Trophoblast cell (in vitro differentiated cells and primary cell): ENCODE results near the gene CDC45.

Experiments
- DNase-seq, 2 donors: peaks; one replicate each; pipeline ENCODE4 v3.0.0-alpha.2; 2016
- H2AFZ ChIP-seq: 2 replicates; pipeline ENCODE4 v1.6.1; 2013; ENCODE audit warnings: low read length, moderate library complexity, mild to moderate bottlenecking; ENCODE audit not compliant: insufficient read depth, poor library complexity
- H2AK5ac ChIP-seq: 2 replicates; pipeline ENCODE4 v1.6.1; 2013; ENCODE audit warnings: mild to moderate bottlenecking, low read length
- H2BK120ac ChIP-seq: 2 replicates; pipeline ENCODE4 v1.6.1; 2013; ENCODE audit warnings: low read length, mild to moderate bottlenecking, moderate library complexity; ENCODE audit not compliant: insufficient read depth, poor library complexity
- H2BK12ac ChIP-seq: 2 replicates; pipeline ENCODE4 v1.6.1; 2013; ENCODE audit warnings: mild to moderate bottlenecking, low read length, moderate library complexity
- H2BK5ac ChIP-seq: 2 replicates; pipeline ENCODE4 v1.6.1; 2013; ENCODE audit warnings: low read length, low read depth, moderate library complexity, mild to moderate bottlenecking; ENCODE audit not compliant: poor library complexity
- H3K14ac ChIP-seq: 2 replicates; pipeline ENCODE4 v1.6.1; 2013; ENCODE audit warnings: mild to moderate bottlenecking, low read length
- H3K18ac ChIP-seq: 2 replicates; pipeline ENCODE4 v1.6.1; 2013; ENCODE audit warnings: mild to moderate bottlenecking, low read length
- H3K23ac ChIP-seq: 2 replicates; pipeline ENCODE4 v1.6.1; 2013; ENCODE audit warnings: low read length
- H3K27ac ChIP-seq: 2 replicates; pipeline ENCODE4 v1.5.1; 2013; ENCODE audit warnings: low read depth, mild to moderate bottlenecking, inconsistent platforms, low read length, moderate library complexity
- H3K27me3 ChIP-seq: 2 replicates; pipeline ENCODE4 v1.6.1; 2013; ENCODE audit warnings: inconsistent platforms, mild to moderate bottlenecking, low read length, moderate library complexity; ENCODE audit not compliant: insufficient read depth
- H3K36me3 ChIP-seq, 2 experiments: 1 replicate in 1 of 2; 2 replicates in 1 of 2; pipeline ENCODE4 v1.6.1; 2013; ENCODE audit warnings: low read length in 2 of 2, mild to moderate bottlenecking in 2 of 2, moderate library complexity in 1 of 2; ENCODE audit not compliant: insufficient read depth in 2 of 2, control insufficient read depth in 1 of 2
- H3K4ac ChIP-seq: 2 replicates; pipeline ENCODE4 v1.6.1; 2013; ENCODE audit warnings: low read depth, mild to moderate bottlenecking, low read length, moderate library complexity
- H3K4me1 ChIP-seq, 2 experiments: 1 replicate in 1 of 2; 2 replicates in 1 of 2; pipeline ENCODE4 v1.6.1; 2013; ENCODE audit warnings: low read length in 2 of 2, mild to moderate bottlenecking in 2 of 2, moderate library complexity in 1 of 2; ENCODE audit not compliant: insufficient read depth in 2 of 2, control insufficient read depth in 1 of 2
- H3K4me2 ChIP-seq: 2 replicates; pipeline ENCODE4 v1.6.1; 2013; ENCODE audit warnings: inconsistent platforms, mild to moderate bottlenecking, low read length, moderate library complexity
- H3K4me3 ChIP-seq: 2 replicates; pipeline ENCODE4 v1.5.1; 2013; ENCODE audit warnings: mild to moderate bottlenecking, low read depth, low read length, inconsistent platforms
- H3K79me1 ChIP-seq: one replicate; pipeline ENCODE4 v1.6.1; 2013; ENCODE audit warnings: low read length
- H3K79me2 ChIP-seq: 2 replicates; pipeline ENCODE4 v1.6.1; 2013; ENCODE audit warnings: low read length, mild to moderate bottlenecking; ENCODE audit not compliant: control insufficient read depth, insufficient read depth, poor library complexity
- H3K9ac ChIP-seq: 2 replicates; pipeline ENCODE4 v1.6.1; 2013; ENCODE audit warnings: mild to moderate bottlenecking, low read length
- H3K9me3 ChIP-seq: 2 replicates; pipeline ENCODE4 v1.6.1; 2013; ENCODE audit warnings: low read depth, mild to moderate bottlenecking, control low read depth, inconsistent platforms, low read length; ENCODE audit not compliant: insufficient read depth
- H4K12ac ChIP-seq: 2 replicates; pipeline ENCODE4 v1.6.1; 2013; ENCODE audit warnings: low read depth, mild to moderate bottlenecking, low read length, moderate library complexity
- H4K8ac ChIP-seq: 2 replicates; pipeline ENCODE4 v1.6.1; 2013; ENCODE audit warnings: low read depth, mild to moderate bottlenecking, low read length, moderate library complexity
- H4K91ac ChIP-seq: one replicate; pipeline ENCODE4 v1.6.1; 2013; ENCODE audit warnings: low read depth, mild to moderate bottlenecking, low read length, moderate library complexity
- WGBS: extraction: QIAGEN DNeasy Blood & Tissue Kit; methylation state at CpG from one replicate; pipeline ENCODE4 v1.1.7; 2013; ENCODE audit warnings: missing lambda C conversion rate; ENCODE audit not compliant: insufficient read length, insufficient coverage; ENCODE audit errors: extremely low coverage; 5-methylcytosine and 5-hydroxymethylcytosine counted together

Gene CDC45

DNA sequence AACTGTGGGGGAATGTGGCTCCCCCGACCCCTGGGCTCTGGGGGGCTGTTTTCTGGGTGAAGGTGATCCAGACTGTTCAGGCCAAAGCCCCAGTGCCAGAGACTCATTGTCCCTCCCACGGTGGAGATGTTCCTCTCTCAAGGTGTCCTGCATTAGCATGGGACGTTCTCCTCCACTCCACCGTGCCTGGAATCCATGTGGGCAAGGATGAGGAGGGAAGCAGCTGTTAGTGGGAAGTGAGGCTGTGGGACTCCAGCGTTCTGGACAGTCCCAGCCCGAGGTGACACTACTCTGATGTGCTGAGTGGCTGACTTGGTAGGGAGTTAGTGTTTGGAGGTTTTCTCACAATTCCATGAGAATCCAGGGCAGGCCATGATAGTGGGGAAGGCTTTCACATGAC is 75.9 kb downstream of the CDC45 start:
- no peak overlapping the region for H3K27ac ChIP-seq
- H3K79me1 ChIP-seq, result no peaks in the 10 kb centered on the region
- H4K91ac ChIP-seq, result no peak overlapping the region
- WGBS, result no CpG with 5 or more reads among the region's 6 CpGs
- H4K8ac ChIP-seq, result no peak overlapping the region
- H3K36me3 ChIP-seq, result no peaks in the 10 kb centered on the region
- no peaks in the 10 kb centered on the region for H3K79me2 ChIP-seq
- H3K4me1 ChIP-seq, result peaks cover 4 to 6% of the 10 kb centered on the region in 2 experiments
- H2BK12ac ChIP-seq, result no peak overlapping the region
- H3K14ac ChIP-seq, result no peak overlapping the region
- no peak overlapping the region for H3K4me3 ChIP-seq
- no peak overlapping the region for H3K18ac ChIP-seq
- H2BK120ac ChIP-seq, result no peak overlapping the region
- H3K4ac ChIP-seq, result no peak overlapping the region
- no peak overlapping the region for H4K12ac ChIP-seq
- H2BK5ac ChIP-seq, result no peak overlapping the region
- no peaks in the 10 kb centered on the region for H3K27me3 ChIP-seq
- no peak for DNase-seq
- H2AK5ac ChIP-seq, result no peak overlapping the region
- H3K9ac ChIP-seq, result no peak overlapping the region
- peaks cover 2% of the 10 kb centered on the region for H3K9me3 ChIP-seq
- no peak overlapping the region for H3K4me2 ChIP-seq
- no peak overlapping the region for H2AFZ ChIP-seq
- no peak overlapping the region for H3K23ac ChIP-seq

DNA sequence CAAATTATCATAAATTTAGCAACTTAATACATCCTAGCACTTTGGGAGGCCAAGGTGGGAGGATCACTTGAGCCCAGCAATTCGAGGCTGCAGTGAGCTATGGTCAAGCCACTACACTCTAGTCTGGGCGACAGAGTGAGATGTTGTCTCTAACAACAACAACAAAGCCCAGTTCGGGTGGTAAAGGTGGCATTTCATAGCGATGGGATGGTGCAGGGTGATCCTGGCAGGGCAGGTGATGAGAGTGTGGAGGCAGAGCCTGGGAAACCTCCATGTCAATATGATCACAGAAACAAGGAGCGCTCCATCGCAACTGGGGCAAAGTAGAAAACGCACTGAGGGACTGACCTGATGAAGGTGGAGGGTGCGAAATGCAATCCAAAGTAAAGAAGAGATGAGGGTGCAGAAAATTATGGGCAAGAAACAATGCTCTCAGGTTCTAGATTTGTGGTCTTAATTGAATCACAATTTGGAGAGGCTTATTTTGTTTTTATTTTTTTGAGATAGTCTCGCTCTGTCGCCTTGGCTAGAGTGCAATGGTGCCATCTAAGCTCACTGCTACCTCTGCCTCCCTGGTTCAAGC is 77.3 kb downstream of the CDC45 start:
- H2BK5ac ChIP-seq, result no peak overlapping the region
- no peaks in the 10 kb centered on the region for H3K27me3 ChIP-seq
- no peak for DNase-seq
- H3K4me3 ChIP-seq, result no peak overlapping the region
- no peaks in the 10 kb centered on the region for H3K79me2 ChIP-seq
- no peak overlapping the region for H2AFZ ChIP-seq
- H4K12ac ChIP-seq, result no peak overlapping the region
- H3K4ac ChIP-seq, result no peak overlapping the region
- peaks cover 2% of the 10 kb centered on the region for H3K9me3 ChIP-seq
- no peak overlapping the region for H3K27ac ChIP-seq
- no peak overlapping the region for H4K8ac ChIP-seq
- H4K91ac ChIP-seq, result no peak overlapping the region
- H3K23ac ChIP-seq, result no peak overlapping the region
- H3K14ac ChIP-seq, result no peak overlapping the region
- H2BK120ac ChIP-seq, result no peak overlapping the region
- H3K4me2 ChIP-seq, result no peak overlapping the region
- no peak overlapping the region for H3K9ac ChIP-seq
- peaks cover 4 to 6% of the 10 kb centered on the region in 2 experiments for H3K4me1 ChIP-seq
- H3K79me1 ChIP-seq, result no peaks in the 10 kb centered on the region
- WGBS, result no CpG with 5 or more reads among the region's 10 CpGs
- no peaks in the 10 kb centered on the region for H3K36me3 ChIP-seq
- no peak overlapping the region for H3K18ac ChIP-seq
- no peak overlapping the region for H2AK5ac ChIP-seq
- H2BK12ac ChIP-seq, result no peak overlapping the region

DNA sequence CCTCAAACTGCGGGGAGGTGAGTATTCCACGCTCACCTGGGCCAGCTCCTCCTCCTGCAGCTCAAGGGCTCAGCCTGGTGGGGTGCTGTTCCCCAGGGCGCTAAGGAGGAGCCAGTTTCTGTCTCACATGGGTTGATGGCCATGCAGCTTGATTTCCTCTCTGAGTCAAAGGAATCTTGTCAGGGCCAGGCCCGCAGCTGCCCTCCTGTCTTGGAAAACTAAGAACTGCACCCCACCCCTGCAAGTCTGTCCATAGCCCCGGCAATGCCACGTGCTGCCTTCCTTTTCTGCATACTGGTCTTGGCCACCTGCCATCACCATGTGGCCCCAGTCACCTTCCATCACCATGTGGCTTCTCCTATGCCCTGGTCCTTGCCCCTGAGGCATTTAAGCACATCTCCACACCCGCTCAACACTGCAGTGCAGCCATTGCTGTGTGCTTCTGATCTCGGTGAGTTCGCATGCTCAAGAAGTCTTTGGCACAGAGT is 79.6 kb downstream of the CDC45 start:
- Histone ChIP-seq H4K8ac (no peak overlapping the region), H3K9ac (no peak overlapping the region), H3K23ac (no peak overlapping the region), H3K14ac (no peak overlapping the region), H3K79me2 (no peaks in the 10 kb centered on the region), H2BK120ac (no peak overlapping the region), H2BK5ac (no peak overlapping the region), H4K91ac (no peak overlapping the region), H3K36me3 (no peaks in the 10 kb centered on the region), H4K12ac (no peak overlapping the region), H3K79me1 (no peaks in the 10 kb centered on the region), H3K4me2 (no peak overlapping the region), H2AFZ (no peak overlapping the region), H3K9me3 (peaks cover 2% of the 10 kb centered on the region), H3K27ac (no peak overlapping the region), H3K4me3 (no peak overlapping the region), H2BK12ac (no peak overlapping the region), H3K4ac (no peak overlapping the region), H3K18ac (no peak overlapping the region), H2AK5ac (no peak overlapping the region), H3K27me3 (no peaks in the 10 kb centered on the region), H3K4me1 (peaks cover 4 to 6% of the 10 kb centered on the region in 2 experiments)
- DNase-seq, result no peak
- WGBS, result no CpG with 5 or more reads among the region's 9 CpGs

DNA sequence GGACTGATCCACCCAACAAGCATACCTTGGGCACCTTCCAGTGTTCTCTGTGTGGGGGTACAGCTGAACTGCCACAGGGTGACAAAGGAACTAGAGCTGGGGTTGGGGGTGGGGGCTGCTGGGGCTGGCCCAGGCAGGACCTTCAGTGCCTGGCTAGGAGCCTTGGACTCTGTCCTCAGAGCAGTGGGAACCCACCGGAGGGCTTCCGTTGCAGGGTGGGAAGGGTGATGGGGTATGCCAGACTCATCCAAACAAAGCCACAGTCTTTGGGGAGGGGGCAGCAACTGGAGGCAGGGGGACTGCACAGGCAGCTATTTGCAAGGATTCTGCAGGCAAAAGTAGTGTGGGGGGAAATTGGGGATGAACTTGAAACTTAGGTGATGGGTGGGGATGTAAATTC is 80.2 kb downstream of the CDC45 start:
- no peaks in the 10 kb centered on the region for H3K36me3 ChIP-seq
- H3K4me3 ChIP-seq, result no peak overlapping the region
- H3K79me1 ChIP-seq, result no peaks in the 10 kb centered on the region
- no peaks in the 10 kb centered on the region for H3K79me2 ChIP-seq
- peaks cover 1 to 2% of the 10 kb centered on the region in 2 experiments for H3K4me1 ChIP-seq
- no peak overlapping the region for H3K9ac ChIP-seq
- no peak overlapping the region for H2AFZ ChIP-seq
- no peak overlapping the region for H3K4me2 ChIP-seq
- H4K91ac ChIP-seq, result no peak overlapping the region
- no peak overlapping the region for H3K4ac ChIP-seq
- H2AK5ac ChIP-seq, result no peak overlapping the region
- no CpG with 5 or more reads among the region's 2 CpGs for WGBS
- no peak overlapping the region for H2BK120ac ChIP-seq
- H4K8ac ChIP-seq, result no peak overlapping the region
- no peak overlapping the region for H3K27ac ChIP-seq
- no peak for DNase-seq
- H4K12ac ChIP-seq, result no peak overlapping the region
- no peaks in the 10 kb centered on the region for H3K27me3 ChIP-seq
- H3K9me3 ChIP-seq, result peaks cover 2% of the 10 kb centered on the region
- H3K18ac ChIP-seq, result no peak overlapping the region
- H3K23ac ChIP-seq, result no peak overlapping the region
- H2BK12ac ChIP-seq, result no peak overlapping the region
- H3K14ac ChIP-seq, result no peak overlapping the region
- no peak overlapping the region for H2BK5ac ChIP-seq
